ENCODE data around the gene TNS2. TPM values are rescaled to one million over a fixed set of nuclear protein-coding genes. Genes with fewer than 3 reads are reported as not detected.
A peak's percentile ranks its signal among the peaks of the same experiment; 100 is the strongest.

TNS2 gene
- total RNA-seq (2022), result 2.4 and 4.4 TPM in 2 replicates
- Bru-seq, nascent RNA, result percentile 27 among the genes with signal in this experiment
- BruChase-seq, experiment 1, labeled RNA remaining after a 2-hour chase, result percentile 27 among the genes with signal in this experiment
- percentile 36 among the genes with signal in this experiment for BruChase-seq, experiment 2, labeled RNA remaining after a 6-hour chase
- long read RNA-seq, result 0 reads

DNA sequence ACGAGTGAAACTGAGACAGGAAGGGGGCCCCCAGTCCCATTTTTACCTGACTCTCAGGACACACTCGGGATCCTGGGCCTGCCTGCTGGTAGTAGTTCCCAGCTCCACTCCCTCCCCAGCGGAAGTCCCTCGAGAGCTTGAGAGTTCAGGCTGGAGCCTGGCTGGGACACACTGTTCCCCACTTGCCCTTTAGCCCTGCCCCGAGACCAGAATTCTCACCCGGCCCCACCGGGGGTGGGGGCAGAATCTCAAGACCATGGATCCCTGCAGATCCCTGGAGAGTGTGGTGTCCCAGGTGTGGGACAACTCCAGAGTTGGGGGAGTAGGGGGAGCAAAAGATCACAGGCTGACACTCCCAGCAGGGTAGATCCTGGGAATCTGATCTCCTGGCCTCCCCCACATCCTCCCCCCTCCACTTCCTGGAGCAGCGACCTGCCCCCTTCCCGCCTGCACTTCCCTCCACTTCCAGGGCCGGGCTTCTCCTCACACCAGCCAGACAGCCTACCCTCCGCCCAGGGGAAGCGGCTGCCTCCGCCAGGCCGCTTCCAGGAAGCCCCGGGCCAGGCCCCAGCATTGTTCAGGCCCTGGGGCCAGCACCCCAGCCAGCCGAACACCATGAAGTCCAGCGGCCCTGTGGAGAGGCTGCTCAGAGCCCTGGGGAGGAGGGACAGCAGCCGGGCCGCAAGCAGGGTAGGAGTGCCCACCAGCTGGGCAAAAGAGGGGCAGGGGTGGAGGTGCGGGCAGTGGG is at the start of gene TNS2:
TNS2 (plus strand) TSS at position 495 of the 748 bp plus-strand sequence; CDS start at position 616, 121 bp downstream.
- H3K27me3 Mint-ChIP-seq (ENCODE audit: insufficient read depth, unreplicated experiment), result no peaks in the 10 kb centered on the region
- intact Hi-C loops (cut with micrococcal nuclease; ENCODE audit: unreplicated experiment), result loop anchor here (5.0 kb wide), 1 partner anchor 167 kb away; no protein-coding TSS in a partner anchor
- no peaks in the 10 kb centered on the region for H3K9me3 Mint-ChIP-seq (ENCODE audit: unreplicated experiment)
- peak within 1 kb of the TSS; percentile 27 for H3K4me3 Mint-ChIP-seq (ENCODE audit: unreplicated experiment)
- CTCF ChIA-PET, result interaction anchor here (1.2 kb wide), 1 partner anchor 16 kb away, joined by 3 read pairs; no protein-coding TSS in a partner anchor
- H3K4me1 ChIP-seq, result peaks cover 75% of the 10 kb centered on the region
- peak; percentile 34 to 46 for DNase-seq
- peaks cover 35% of the 10 kb centered on the region for H3K4me1 Mint-ChIP-seq (ENCODE audit: low read depth, unreplicated experiment)
- no peaks in the 10 kb centered on the region for H3K27me3 ChIP-seq (replicated peaks; ENCODE audit: control insufficient read depth, insufficient read depth, low read length)
- no peak for TF ChIP-seq CTCF (IDR thresholded peaks at IDR 0.05; ENCODE audit: insufficient read depth in 1 of 2, low read depth in 1 of 2, low read length in 1 of 2, severe bottlenecking in 1 of 2, unreplicated experiment in 1 of 2)
- no peaks in the 10 kb centered on the region for H3K9me3 ChIP-seq
- H3K36me3 ChIP-seq (ENCODE audit: control insufficient read depth, insufficient read depth, low read length), result no peaks in the 10 kb centered on the region
- POLR2A ChIA-PET, result interaction anchor here (1.7 kb wide), 1 partner anchor 30 kb away, joined by 5 read pairs; the partner anchor contains the start of gene SPRYD3
- peak within 1 kb of the TSS; percentile 82 for H3K27ac Mint-ChIP-seq (ENCODE audit: unreplicated experiment)
- BruUV-seq (replicated peaks), result no TSS peak
- peaks cover 37% of the 10 kb centered on the region for H3K36me3 Mint-ChIP-seq (ENCODE audit: insufficient read depth, unreplicated experiment)
- no peak within 1 kb of the TSS for H3K4me3 ChIP-seq (ENCODE audit: low read depth, low read length)

DNA sequence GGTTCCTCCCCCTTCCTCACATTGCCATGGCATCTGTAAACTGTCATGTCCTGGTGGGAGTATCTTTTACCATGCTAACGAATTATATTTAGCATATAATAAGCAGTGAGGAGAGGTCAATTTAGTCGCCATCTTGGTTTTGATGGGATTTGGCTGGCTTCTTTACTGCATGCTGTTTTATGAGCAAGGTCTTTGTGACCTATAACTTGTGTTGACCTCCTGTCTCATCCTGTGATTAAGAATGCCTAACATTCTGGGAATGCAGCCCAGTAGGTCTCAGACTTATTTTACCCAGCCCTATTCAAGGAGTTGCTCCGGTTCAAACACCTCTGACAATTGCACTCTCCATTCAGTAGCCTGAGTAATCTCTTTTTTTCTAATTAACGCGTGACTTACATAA is 45.7 kb upstream of the TNS2 start:
- peak overlapping the region; percentile 99 for H3K27ac Mint-ChIP-seq (ENCODE audit: unreplicated experiment)
- peak overlapping the region; percentile 97 for H3K4me3 Mint-ChIP-seq (ENCODE audit: unreplicated experiment)
- ChIA-PET CTCF (no interaction called here), POLR2A (no interaction called here)
- DNase-seq, result peak; percentile 46 to 56
- H3K4me1 Mint-ChIP-seq (ENCODE audit: low read depth, unreplicated experiment), result peaks cover 24% of the 10 kb centered on the region
- peaks cover 48% of the 10 kb centered on the region for H3K36me3 Mint-ChIP-seq (ENCODE audit: insufficient read depth, unreplicated experiment)
- no peaks in the 10 kb centered on the region for H3K27me3 Mint-ChIP-seq (ENCODE audit: insufficient read depth, unreplicated experiment)
- H3K4me3 ChIP-seq (ENCODE audit: low read depth, low read length), result no peak overlapping the region
- peaks cover 2% of the 10 kb centered on the region; the same call in 1 of the 2 replicates for H3K36me3 ChIP-seq (ENCODE audit: control insufficient read depth, insufficient read depth, low read length)
- no peaks in the 10 kb centered on the region for H3K27me3 ChIP-seq (replicated peaks; ENCODE audit: control insufficient read depth, insufficient read depth, low read length)
- no peak for TF ChIP-seq CTCF (IDR thresholded peaks at IDR 0.05; ENCODE audit: insufficient read depth in 1 of 2, low read depth in 1 of 2, low read length in 1 of 2, severe bottlenecking in 1 of 2, unreplicated experiment in 1 of 2)
- H3K4me1 ChIP-seq, result peaks cover 40% of the 10 kb centered on the region
- intact Hi-C loops (cut with micrococcal nuclease; ENCODE audit: unreplicated experiment), result loop anchor here (1.0 kb wide), 1 partner anchor 11 kb away; no protein-coding TSS in a partner anchor
- H3K9me3 Mint-ChIP-seq (ENCODE audit: unreplicated experiment), result no peaks in the 10 kb centered on the region
- no peaks in the 10 kb centered on the region for H3K9me3 ChIP-seq
- BruUV-seq (replicated peaks), result no TSS peak

DNA sequence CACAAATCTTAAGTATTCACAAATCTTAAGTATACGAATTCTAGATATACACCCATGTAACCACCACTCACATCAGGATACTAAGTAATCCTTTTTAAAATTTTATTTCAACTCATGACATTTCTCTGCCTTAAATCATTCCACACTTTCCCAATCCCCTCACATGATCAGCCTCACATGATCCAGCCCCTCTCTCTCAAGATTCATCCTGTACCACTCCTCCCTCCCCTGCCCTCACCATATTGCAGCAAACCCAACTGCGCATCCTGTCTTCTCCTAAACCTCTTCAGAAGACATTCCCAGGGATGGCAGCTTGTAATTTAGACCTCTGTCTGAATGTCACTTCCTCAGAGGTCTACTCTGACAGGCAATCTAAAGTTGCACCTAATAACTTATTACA is 45.3 kb upstream of the TNS2 start:
- Mint-ChIP-seq H3K27ac (ENCODE audit: unreplicated experiment) (peak overlapping the region; percentile 99), H3K27me3 (ENCODE audit: insufficient read depth, unreplicated experiment) (no peaks in the 10 kb centered on the region), H3K4me1 (ENCODE audit: low read depth, unreplicated experiment) (peaks cover 22% of the 10 kb centered on the region), H3K9me3 (ENCODE audit: unreplicated experiment) (no peaks in the 10 kb centered on the region), H3K4me3 (ENCODE audit: unreplicated experiment) (peak overlapping the region; percentile 97), H3K36me3 (ENCODE audit: insufficient read depth, unreplicated experiment) (peaks cover 51% of the 10 kb centered on the region)
- POLR2A ChIA-PET, result no interaction called here
- BruUV-seq (replicated peaks), result no TSS peak
- Histone ChIP-seq H3K9me3 (no peaks in the 10 kb centered on the region), H3K4me1 (peaks cover 37% of the 10 kb centered on the region), H3K4me3 (ENCODE audit: low read depth, low read length) (no peak overlapping the region), H3K27me3 (replicated peaks; ENCODE audit: control insufficient read depth, insufficient read depth, low read length) (no peaks in the 10 kb centered on the region), H3K36me3 (ENCODE audit: control insufficient read depth, insufficient read depth, low read length) (peaks cover 2% of the 10 kb centered on the region; the same call in 1 of the 2 replicates)
- CTCF ChIA-PET, result no interaction called here
- peak in 1 of 2 experiments; percentile 38 for DNase-seq
- TF ChIP-seq CTCF (IDR thresholded peaks at IDR 0.05; ENCODE audit: insufficient read depth in 1 of 2, low read depth in 1 of 2, low read length in 1 of 2, severe bottlenecking in 1 of 2, unreplicated experiment in 1 of 2), result no peak
- intact Hi-C loops (cut with micrococcal nuclease; ENCODE audit: unreplicated experiment), result loop anchor here (1.0 kb wide), 1 partner anchor 11 kb away; no protein-coding TSS in a partner anchor

Measured in Caco-2 (cell line).